ENCODE data around the gene PNPLA4.

Gene PNPLA4

GRCh38 chrX:7852166-7852565 is 75.0 kb downstream of the PNPLA4 start:
- no peak for DNase-seq
